ENCODE measurements around the gene PXYLP1. TPM values are rescaled to one million over a fixed set of nuclear protein-coding genes. Genes with fewer than 3 reads are reported as not detected.
A peak's percentile ranks its signal among the peaks of the same experiment; 100 is the strongest.

The PXYLP1 gene
- total RNA-seq, 1 donor from 2014 or later = 36.3 TPM

GRCh38 chr3:141218926-141219325 lies 12.7 kb upstream of the PXYLP1 start:
- Mint-ChIP-seq H3K36me3 (no peaks in the 10 kb centered on the region), H3K27me3 (ENCODE audit: insufficient read depth, low read depth) (peaks cover 5% of the 10 kb centered on the region), H3K4me1 (peaks cover 23% of the 10 kb centered on the region), H3K27ac (peak overlapping the region; percentile 30), H3K9me3 (peaks cover 10% of the 10 kb centered on the region), H3K4me3 (no peak overlapping the region)
- H3K27me3 ChIP-seq = no peaks in the 10 kb centered on the region
- H3K36me3 ChIP-seq = no peaks in the 10 kb centered on the region
- peaks cover 7% of the 10 kb centered on the region for H3K9me3 ChIP-seq (ENCODE audit: low read depth)
- H3F3A ChIP-seq (ENCODE audit: low read depth) = no peaks in the 10 kb centered on the region
- TF ChIP-seq, protein P1, sequence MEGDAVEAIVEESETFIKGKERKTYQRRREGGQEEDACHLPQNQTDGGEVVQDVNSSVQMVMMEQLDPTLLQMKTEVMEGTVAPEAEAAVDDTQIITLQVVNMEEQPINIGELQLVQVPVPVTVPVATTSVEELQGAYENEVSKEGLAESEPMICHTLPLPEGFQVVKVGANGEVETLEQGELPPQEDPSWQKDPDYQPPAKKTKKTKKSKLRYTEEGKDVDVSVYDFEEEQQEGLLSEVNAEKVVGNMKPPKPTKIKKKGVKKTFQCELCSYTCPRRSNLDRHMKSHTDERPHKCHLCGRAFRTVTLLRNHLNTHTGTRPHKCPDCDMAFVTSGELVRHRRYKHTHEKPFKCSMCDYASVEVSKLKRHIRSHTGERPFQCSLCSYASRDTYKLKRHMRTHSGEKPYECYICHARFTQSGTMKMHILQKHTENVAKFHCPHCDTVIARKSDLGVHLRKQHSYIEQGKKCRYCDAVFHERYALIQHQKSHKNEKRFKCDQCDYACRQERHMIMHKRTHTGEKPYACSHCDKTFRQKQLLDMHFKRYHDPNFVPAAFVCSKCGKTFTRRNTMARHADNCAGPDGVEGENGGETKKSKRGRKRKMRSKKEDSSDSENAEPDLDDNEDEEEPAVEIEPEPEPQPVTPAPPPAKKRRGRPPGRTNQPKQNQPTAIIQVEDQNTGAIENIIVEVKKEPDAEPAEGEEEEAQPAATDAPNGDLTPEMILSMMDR (IDR thresholded peaks at IDR 0.05) = no peak
- no peaks in the 10 kb centered on the region for H3K4me1 ChIP-seq
- no peak overlapping the region for H3K27ac ChIP-seq
- H3K79me2 ChIP-seq (ENCODE audit: low read depth) = no peaks in the 10 kb centered on the region
- no peak overlapping the region for H3K9ac ChIP-seq
- DNase-seq (ENCODE audit: low spot score) = no peak
- H4K20me1 ChIP-seq (ENCODE audit: low read depth) = no peaks in the 10 kb centered on the region
- no peak overlapping the region for H3K4me3 ChIP-seq
- no peak overlapping the region for H3K4me2 ChIP-seq
- no peak overlapping the region for H2AFZ ChIP-seq (replicated peaks)

- Mint-ChIP-seq H3K27me3 (ENCODE audit: insufficient read depth, low read depth) (peaks cover 8% of the 10 kb centered on the region), H3K4me1 (peaks cover 16% of the 10 kb centered on the region), H3K9me3 (peaks cover 11% of the 10 kb centered on the region), H3K4me3 (no peak overlapping the region), H3K36me3 (no peaks in the 10 kb centered on the region), H3K27ac (no peak overlapping the region)
- Histone ChIP-seq H3K9me3 (ENCODE audit: low read depth) (peaks cover 7% of the 10 kb centered on the region), H3K4me3 (no peak overlapping the region), H3K4me1 (peaks cover 7% of the 10 kb centered on the region), H3K27ac (no peak overlapping the region), H3K36me3 (no peaks in the 10 kb centered on the region), H3K4me2 (no peak overlapping the region), H3K9ac (no peak overlapping the region), H3K27me3 (no peaks in the 10 kb centered on the region), H3K79me2 (ENCODE audit: low read depth) (no peaks in the 10 kb centered on the region), H4K20me1 (ENCODE audit: low read depth) (no peaks in the 10 kb centered on the region), H2AFZ (replicated peaks) (no peak overlapping the region), H3F3A (ENCODE audit: low read depth) (no peaks in the 10 kb centered on the region)
- no peak for DNase-seq (ENCODE audit: low spot score)
- TF ChIP-seq EZH2 (IDR thresholded peaks at IDR 0.05) (no peak), EZH2phosphoT487 (IDR thresholded peaks at IDR 0.05) (no peak)
- TF ChIP-seq, protein P1 (IDR thresholded peaks at IDR 0.05) = no peak
Observed at GRCh38 chr3:141223673-141224166, 7.9 kb upstream of the PXYLP1 start.

GRCh38 chr3:141225939-141226338 lies 5.7 kb upstream of the PXYLP1 start:
- H3K79me2 ChIP-seq (ENCODE audit: low read depth) = no peaks in the 10 kb centered on the region
- no peak overlapping the region for H3K4me3 Mint-ChIP-seq
- peaks cover 7% of the 10 kb centered on the region for H3K9me3 ChIP-seq (ENCODE audit: low read depth)
- H3K4me1 Mint-ChIP-seq = peaks cover 17% of the 10 kb centered on the region
- peaks cover 15% of the 10 kb centered on the region for H3K27me3 ChIP-seq
- H3K4me1 ChIP-seq = peaks cover 7% of the 10 kb centered on the region
- H3K27ac ChIP-seq = no peak overlapping the region
- no peak for DNase-seq (ENCODE audit: low spot score)
- no peaks in the 10 kb centered on the region for H3K36me3 ChIP-seq
- no peak overlapping the region for H3K4me2 ChIP-seq
- H3K36me3 Mint-ChIP-seq = no peaks in the 10 kb centered on the region
- peaks cover 4% of the 10 kb centered on the region for H3K27me3 Mint-ChIP-seq (ENCODE audit: insufficient read depth, low read depth)
- H3F3A ChIP-seq (ENCODE audit: low read depth) = no peaks in the 10 kb centered on the region
- TF ChIP-seq EZH2phosphoT487 (IDR thresholded peaks at IDR 0.05) (no peak), EZH2 (IDR thresholded peaks at IDR 0.05) (no peak)
- TF ChIP-seq, protein P1 (IDR thresholded peaks at IDR 0.05) = no peak
- no peak overlapping the region for H3K4me3 ChIP-seq
- H3K9ac ChIP-seq = no peak overlapping the region
- no peak overlapping the region for H3K27ac Mint-ChIP-seq
- H3K9me3 Mint-ChIP-seq = peaks cover 11% of the 10 kb centered on the region
- H4K20me1 ChIP-seq (ENCODE audit: low read depth) = no peaks in the 10 kb centered on the region
- H2AFZ ChIP-seq (replicated peaks) = no peak overlapping the region
